ENCODE results near the gene TIMM13.
"Not testable (repeated sequence)": the region's sequence is repeated elsewhere in the genome, so short reads cannot be mapped to it uniquely, and the experiment has no call there.

Gene TIMM13

DNA sequence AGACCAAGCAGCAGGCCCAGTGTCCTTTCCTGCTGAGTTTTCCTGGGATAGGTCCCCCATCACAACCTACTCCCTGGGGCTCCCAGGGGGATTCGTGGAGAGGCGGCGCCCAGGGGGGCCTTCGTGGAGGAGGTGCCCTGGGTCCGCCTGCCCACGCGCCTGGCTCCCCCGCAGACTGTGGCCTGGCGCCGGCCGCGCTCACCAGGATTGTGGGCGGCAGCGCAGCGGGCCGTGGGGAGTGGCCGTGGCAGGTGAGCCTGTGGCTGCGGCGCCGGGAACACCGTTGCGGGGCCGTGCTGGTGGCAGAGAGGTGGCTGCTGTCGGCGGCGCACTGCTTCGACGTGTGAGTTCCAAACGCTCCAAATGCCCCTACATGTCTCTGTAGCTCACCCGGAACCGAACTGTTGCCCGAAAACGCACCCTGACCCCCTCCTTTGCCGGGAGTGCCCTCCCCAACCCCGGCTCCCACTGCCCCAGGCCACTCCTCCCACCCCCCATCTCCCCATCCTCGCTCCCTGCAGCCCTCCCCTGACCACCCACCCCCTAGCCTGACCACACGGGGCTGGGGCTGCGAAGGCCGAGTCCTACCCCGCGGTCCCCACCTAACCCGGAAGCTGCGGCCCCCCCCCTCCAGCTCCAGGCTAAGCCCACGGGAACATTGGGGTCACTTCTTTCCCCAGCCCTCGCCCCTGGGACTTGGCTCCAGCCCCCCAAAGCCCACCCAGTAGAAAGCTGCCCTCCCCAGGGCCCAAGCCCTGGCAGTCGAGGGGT is 3.3 kb downstream of the TIMM13 start:
- Histone ChIP-seq H3K36me3 (peaks cover 14 to 46% (median 40%) of the 10 kb centered on the region in 11 experiments; a peak in 21 of 22 replicates), H3K27ac (peak overlapping the region in 9 of 11 experiments; percentile 14 to 81 (median 71); a peak in 16 of 22 replicates), H3K9me3 (replicated peaks in 1 of 11) (no peaks in the 10 kb centered on the region), H3K4me2 (peak overlapping the region; percentile 55 to 100 (median 94)), H3K4me3 (peak overlapping the region in 7 of 10 experiments; percentile 26 to 51 (median 38); a peak in 10 of 20 replicates), H3K27me3 (no peaks in the 10 kb centered on the region), H4K20me1 (peaks cover 27 to 88% (median 63%) of the 10 kb centered on the region in 11 experiments), H3K4me1 (peaks cover 42 to 87% (median 68%) of the 10 kb centered on the region in 10 experiments), H3K9ac (peak overlapping the region; percentile 26 to 76 (median 63); a peak in 19 of 22 replicates)
- TF ChIP-seq Cebpa-rat (IDR thresholded peaks at IDR 0.05), result no peak

DNA sequence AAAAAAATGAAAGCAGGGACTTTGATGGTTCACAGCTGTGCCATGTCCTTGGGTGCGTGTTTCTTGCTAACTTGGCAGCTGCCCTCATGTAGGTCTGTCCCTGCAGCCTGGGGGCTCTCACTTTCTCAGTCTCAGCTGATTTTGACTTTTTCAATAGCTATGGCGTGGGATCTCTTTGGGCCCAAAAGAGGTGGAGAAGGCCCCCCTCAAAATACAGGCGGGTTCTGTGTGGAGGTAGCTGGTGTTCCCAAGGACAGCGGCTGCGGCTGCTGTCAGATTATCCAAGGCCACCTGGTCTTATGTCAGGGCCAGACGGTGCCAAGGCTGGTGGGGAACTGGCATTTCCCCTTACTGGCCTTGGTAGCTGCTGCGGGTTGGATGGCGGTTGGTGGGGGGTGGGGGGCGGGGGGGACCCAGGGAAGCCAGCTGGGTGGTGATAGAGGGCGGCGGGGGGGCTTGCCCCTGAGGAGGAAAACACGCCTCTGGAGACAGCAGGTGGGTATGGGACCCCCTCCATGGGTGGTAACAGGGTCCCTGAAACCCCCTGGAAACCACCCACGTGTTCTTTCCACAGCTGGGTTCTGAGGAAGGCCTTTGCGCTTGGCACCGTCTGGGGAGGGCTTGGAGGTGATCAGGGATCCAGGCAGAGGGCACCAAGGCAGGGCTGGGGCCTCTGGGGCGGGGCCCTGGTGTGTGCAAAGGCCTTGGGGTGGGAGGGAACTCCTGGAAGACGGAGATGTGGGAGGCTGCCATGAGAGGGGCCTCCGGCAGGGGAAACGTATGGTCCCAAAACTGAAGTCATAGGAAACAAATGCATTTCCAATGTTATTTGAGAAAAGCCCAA is 4.1 kb downstream of the TIMM13 start:
- peak overlapping the region in 7 of 10 experiments; percentile 26 to 51 (median 38); a peak in 9 of 20 replicates for H3K4me3 ChIP-seq
- H3K9me3 ChIP-seq (replicated peaks in 1 of 11), result no peaks in the 10 kb centered on the region
- H3K4me1 ChIP-seq, result peaks cover 36 to 79% (median 60%) of the 10 kb centered on the region in 10 experiments
- no peak for TF ChIP-seq Cebpa-rat (IDR thresholded peaks at IDR 0.05)
- H4K20me1 ChIP-seq, result peaks cover 27 to 80% (median 59%) of the 10 kb centered on the region in 11 experiments
- peaks cover 14 to 40% (median 36%) of the 10 kb centered on the region in 11 experiments; a peak in 21 of 22 replicates for H3K36me3 ChIP-seq
- H3K27ac ChIP-seq, result peak overlapping the region in 9 of 11 experiments; percentile 14 to 81 (median 71); a peak in 16 of 22 replicates
- H3K27me3 ChIP-seq, result no peaks in the 10 kb centered on the region
- H3K4me2 ChIP-seq, result peak overlapping the region; percentile 55 to 100 (median 94)
- H3K9ac ChIP-seq, result peak overlapping the region; percentile 26 to 76 (median 63); a peak in 19 of 22 replicates

DNA sequence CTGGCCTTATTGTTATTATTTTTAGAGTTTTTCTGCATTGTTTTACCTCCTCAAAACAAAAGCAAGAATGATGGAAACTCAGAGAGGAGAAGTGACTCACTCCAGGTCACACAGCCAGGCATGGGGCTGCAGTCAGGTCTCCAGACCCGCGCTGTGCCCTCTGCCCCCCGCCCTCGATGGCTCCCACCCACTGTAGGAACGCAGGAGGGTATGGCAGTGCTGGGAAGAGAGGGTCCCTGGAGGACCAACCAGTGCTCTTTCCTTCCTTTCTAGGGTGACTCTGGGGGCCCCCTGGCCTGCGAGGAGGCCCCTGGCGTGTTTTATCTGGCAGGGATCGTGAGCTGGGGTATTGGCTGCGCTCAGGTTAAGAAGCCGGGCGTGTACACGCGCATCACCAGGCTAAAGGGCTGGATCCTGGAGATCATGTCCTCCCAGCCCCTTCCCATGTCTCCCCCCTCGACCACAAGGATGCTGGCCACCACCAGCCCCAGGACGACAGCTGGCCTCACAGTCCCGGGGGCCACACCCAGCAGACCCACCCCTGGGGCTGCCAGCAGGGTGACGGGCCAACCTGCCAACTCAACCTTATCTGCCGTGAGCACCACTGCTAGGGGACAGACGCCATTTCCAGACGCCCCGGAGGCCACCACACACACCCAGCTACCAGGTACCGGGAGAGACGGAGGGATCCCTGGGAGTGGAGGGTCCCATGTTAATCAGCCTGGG is 5.6 kb downstream of the TIMM13 start:
- Histone ChIP-seq H3K9me3 (replicated peaks in 1 of 11) (peaks cover 0 to 9% (median 4%) of the 10 kb centered on the region in 11 experiments; a peak in 4 of 22 replicates), H3K27me3 (no peaks in the 10 kb centered on the region), H3K4me1 (peaks cover 40 to 85% (median 63%) of the 10 kb centered on the region in 10 experiments), H3K9ac (peak overlapping the region in 9 of 11 experiments; percentile 24 to 65 (median 44); a peak in 13 of 22 replicates), H3K4me3 (no peak overlapping the region), H3K27ac (peak overlapping the region in 8 of 11 experiments; percentile 41 to 75 (median 57); a peak in 16 of 22 replicates), H3K4me2 (peak overlapping the region in 9 of 11 experiments; percentile 36 to 100 (median 85); a peak in 17 of 22 replicates), H3K36me3 (peaks cover 17 to 50% (median 42%) of the 10 kb centered on the region in 11 experiments; a peak in 21 of 22 replicates), H4K20me1 (peaks cover 23 to 71% (median 54%) of the 10 kb centered on the region in 11 experiments)
- TF ChIP-seq Cebpa-rat (IDR thresholded peaks at IDR 0.05), result no peak

DNA sequence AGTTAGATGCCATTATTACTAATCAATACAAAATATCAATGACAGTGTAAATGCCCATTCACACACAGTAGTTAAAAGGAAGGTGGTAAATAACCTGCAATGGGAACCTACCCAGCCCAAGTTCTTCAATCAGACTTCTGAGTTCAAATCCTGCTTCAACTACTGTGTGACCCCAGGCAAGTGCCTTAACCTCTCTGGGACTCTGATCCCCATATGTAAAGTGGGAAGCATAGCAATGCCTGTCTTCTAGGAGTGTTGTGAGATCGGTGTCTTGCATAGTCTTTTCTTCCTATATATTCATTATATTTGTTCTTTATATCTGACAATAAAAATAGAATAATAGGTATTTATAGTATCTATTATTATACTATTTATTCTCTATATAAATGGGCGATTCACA is 6.9 kb downstream of the TIMM13 start:
- Histone ChIP-seq H3K4me3 (no peak overlapping the region), H3K9me3 (replicated peaks in 1 of 11) (peaks cover 0 to 9% (median 4%) of the 10 kb centered on the region in 11 experiments; a peak in 4 of 22 replicates), H3K36me3 (peaks cover 16 to 48% (median 39%) of the 10 kb centered on the region in 11 experiments), H4K20me1 (peaks cover 10 to 70% (median 42%) of the 10 kb centered on the region in 11 experiments), H3K4me1 (peaks cover 39 to 85% (median 63%) of the 10 kb centered on the region in 10 experiments), H3K27me3 (no peaks in the 10 kb centered on the region), H3K4me2 (0 out of 22 replicates have a peak overlapping the region, but pooled peaks of 1 of the 11 experiments have one; percentile 7), H3K9ac (0 out of 22 replicates have a peak overlapping the region, but pooled peaks of 1 of the 11 experiments have one; percentile 2), H3K27ac (no peak overlapping the region)
- no peak for TF ChIP-seq Cebpa-rat (IDR thresholded peaks at IDR 0.05)

DNA sequence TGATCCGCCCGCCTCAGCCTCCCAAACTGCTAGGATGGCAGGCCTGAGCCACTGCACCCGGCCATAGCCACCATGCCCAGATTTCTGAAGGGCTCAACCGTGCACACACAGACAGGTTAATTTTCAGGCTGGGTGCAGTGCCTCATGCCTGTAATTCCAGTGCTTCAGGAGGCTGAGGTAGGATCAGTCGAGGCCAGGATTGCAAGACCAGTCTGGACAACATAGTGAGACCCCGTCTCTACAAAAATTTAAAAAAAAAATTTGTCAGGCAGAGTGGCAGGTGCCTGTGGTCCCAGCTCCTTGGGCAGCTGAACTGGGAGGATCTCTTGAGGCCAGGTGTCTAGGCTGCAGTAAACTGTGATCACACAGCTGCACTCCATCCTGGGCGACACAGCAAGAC is 7.6 kb downstream of the TIMM13 start:
- Histone ChIP-seq H4K20me1 (peaks cover 6 to 67% (median 34%) of the 10 kb centered on the region in 11 experiments; a peak in 20 of 22 replicates), H3K9ac (no peak overlapping the region), H3K27me3 (no peaks in the 10 kb centered on the region), H3K36me3 (peaks cover 14 to 43% (median 35%) of the 10 kb centered on the region in 11 experiments; a peak in 20 of 22 replicates), H3K4me2 (0 out of 22 replicates have a peak overlapping the region, but pooled peaks of 1 of the 11 experiments have one; percentile 7), H3K4me1 (peaks cover 33 to 81% (median 58%) of the 10 kb centered on the region in 10 experiments), H3K27ac (no peak overlapping the region), H3K9me3 (replicated peaks in 1 of 11) (peaks cover 0 to 9% (median 4%) of the 10 kb centered on the region in 11 experiments; a peak in 4 of 22 replicates), H3K4me3 (no peak overlapping the region)
- TF ChIP-seq Cebpa-rat (IDR thresholded peaks at IDR 0.05), result no peak

DNA sequence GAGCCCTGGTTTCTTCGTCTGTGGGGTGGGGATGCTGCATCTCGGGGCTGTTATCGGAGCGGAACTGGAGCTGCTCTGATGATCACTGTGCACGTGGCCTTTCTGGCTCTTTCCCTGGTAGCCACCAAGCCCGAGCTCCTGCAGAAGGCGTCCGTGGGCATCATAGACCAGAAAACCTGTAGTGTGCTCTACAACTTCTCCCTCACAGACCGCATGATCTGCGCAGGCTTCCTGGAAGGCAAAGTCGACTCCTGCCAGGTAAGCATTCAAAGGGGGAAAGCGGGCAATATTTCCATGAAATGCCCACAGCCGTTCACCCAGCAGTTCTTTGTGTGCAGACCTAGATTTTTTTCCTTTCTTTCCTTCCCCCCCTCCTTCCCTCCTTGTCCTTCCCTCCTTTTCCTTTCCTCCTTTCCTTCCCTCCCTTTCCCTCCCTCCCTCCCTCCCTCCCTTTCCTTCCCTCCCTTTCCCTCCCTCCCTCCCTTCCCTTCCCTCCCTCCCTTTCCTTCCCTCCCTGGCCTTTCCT is 9.4 kb downstream of the TIMM13 start:
- Histone ChIP-seq H3K9me3 (replicated peaks in 1 of 11) (peaks cover 0 to 9% (median 4%) of the 10 kb centered on the region in 11 experiments; a peak in 4 of 22 replicates), H4K20me1 (peaks cover 0 to 49% (median 18%) of the 10 kb centered on the region in 11 experiments; a peak in 18 of 22 replicates), H3K9ac (peak overlapping the region in 4 of 11 experiments; percentile 24 to 60 (median 40); a peak in 4 of 22 replicates), H3K4me3 (no peak overlapping the region), H3K4me2 (peak overlapping the region in 10 of 11 experiments; percentile 5 to 63 (median 45); a peak in 15 of 22 replicates), H3K27me3 (no peaks in the 10 kb centered on the region), H3K4me1 (peaks cover 20 to 66% (median 43%) of the 10 kb centered on the region in 10 experiments), H3K27ac (peak overlapping the region in 4 of 11 experiments; percentile 3 to 52 (median 49); a peak in 4 of 22 replicates), H3K36me3 (peaks cover 10 to 38% (median 30%) of the 10 kb centered on the region in 11 experiments; a peak in 18 of 22 replicates)
- TF ChIP-seq Cebpa-rat (IDR thresholded peaks at IDR 0.05), result no peak

DNA sequence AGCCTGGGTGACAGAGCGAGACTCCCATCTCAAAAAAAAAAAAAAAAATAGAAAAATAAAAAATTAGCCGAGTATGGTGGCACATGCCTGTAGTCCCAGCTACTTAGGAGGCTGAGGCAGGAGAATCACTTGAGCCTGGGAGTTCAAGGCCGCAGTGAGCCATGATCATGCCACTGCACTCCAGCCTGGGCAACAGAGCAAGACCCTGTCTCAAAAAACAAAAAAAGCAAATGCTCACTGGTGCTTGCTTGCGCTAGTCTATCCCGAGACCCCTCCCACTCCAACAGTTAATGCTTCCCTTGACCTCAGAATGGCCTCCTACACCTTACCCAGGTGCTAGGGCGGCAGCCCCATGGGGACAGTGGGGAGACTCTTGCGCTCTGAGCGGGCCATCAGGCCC is 9.9 kb downstream of the TIMM13 start:
- H3K27me3 ChIP-seq; H3K4me3 ChIP-seq; H3K9me3 ChIP-seq (replicated peaks in 1 of 11): not testable (repeated sequence)
- H3K9ac ChIP-seq, result peak overlapping the region in 3 of 11 experiments; percentile 24 to 60 (median 41); a peak in 3 of 22 replicates
- peaks cover 20 to 66% (median 43%) of the 10 kb centered on the region in 10 experiments for H3K4me1 ChIP-seq
- peak overlapping the region in 10 of 11 experiments; percentile 5 to 63 (median 45); a peak in 15 of 22 replicates for H3K4me2 ChIP-seq
- peaks cover 0 to 44% (median 13%) of the 10 kb centered on the region in 11 experiments; a peak in 17 of 22 replicates for H4K20me1 ChIP-seq
- peaks cover 10 to 38% (median 30%) of the 10 kb centered on the region in 11 experiments; a peak in 18 of 22 replicates for H3K36me3 ChIP-seq
- peak overlapping the region in 4 of 11 experiments; percentile 3 to 52 (median 49); a peak in 4 of 22 replicates for H3K27ac ChIP-seq
